ENCODE data around the gene HPD.

Gene HPD

DNA sequence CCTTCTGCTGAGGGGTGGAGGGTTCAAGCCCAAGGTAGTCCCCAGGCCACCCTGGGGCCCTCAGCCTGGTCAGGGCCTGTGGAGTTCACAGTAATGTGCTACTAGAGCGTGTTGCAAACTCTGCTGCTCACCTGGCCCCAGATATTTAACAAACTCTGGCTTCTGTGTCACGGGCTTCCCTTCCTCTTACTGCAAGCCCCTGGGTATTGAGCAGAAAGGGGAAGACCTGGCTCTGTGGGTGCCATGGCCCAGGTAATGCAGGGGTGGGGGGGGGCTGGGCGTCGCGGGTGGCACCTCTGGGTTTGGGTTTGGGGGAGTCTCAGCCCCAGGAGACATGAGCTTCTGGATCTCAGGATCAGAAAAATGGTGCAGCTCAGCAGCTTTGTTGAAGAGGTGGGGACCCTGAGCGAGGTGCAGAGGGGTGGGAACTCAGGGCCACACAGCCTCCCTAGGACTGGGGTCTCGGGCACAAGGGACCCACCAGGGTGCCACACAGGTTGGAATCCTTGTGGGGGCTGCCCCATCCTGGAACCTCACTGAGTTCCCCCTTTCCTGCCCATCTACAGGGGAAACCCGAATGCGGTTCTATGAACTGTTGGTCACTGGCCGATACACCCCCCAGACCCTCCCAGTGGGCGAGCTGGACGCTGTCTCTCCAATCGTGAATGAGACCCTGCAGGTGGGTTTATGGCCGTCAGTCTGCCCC lies 50.9 kb downstream of the HPD start:
- Histone ChIP-seq H3K9me3 (ENCODE audit: control insufficient read depth in 1 of 2, low read length in 2 of 2) (no peaks in the 10 kb centered on the region), H3K27ac (ENCODE audit: low read length) (no peak overlapping the region), H3K36me3 (ENCODE audit: control insufficient read depth in 1 of 2, insufficient read depth in 2 of 2, low read length in 2 of 2) (peaks cover 17 to 22% of the 10 kb centered on the region in 2 donors), H3K4me1 (ENCODE audit: control insufficient read depth in 1 of 2, insufficient read depth in 2 of 2, low read length in 2 of 2) (peaks cover 20 to 50% of the 10 kb centered on the region in 2 donors), H3K4me3 (ENCODE audit: low read depth in 1 of 2, low read length in 2 of 2) (no peak overlapping the region), H3K27me3 (ENCODE audit: low read depth, low read length) (no peaks in the 10 kb centered on the region)

DNA sequence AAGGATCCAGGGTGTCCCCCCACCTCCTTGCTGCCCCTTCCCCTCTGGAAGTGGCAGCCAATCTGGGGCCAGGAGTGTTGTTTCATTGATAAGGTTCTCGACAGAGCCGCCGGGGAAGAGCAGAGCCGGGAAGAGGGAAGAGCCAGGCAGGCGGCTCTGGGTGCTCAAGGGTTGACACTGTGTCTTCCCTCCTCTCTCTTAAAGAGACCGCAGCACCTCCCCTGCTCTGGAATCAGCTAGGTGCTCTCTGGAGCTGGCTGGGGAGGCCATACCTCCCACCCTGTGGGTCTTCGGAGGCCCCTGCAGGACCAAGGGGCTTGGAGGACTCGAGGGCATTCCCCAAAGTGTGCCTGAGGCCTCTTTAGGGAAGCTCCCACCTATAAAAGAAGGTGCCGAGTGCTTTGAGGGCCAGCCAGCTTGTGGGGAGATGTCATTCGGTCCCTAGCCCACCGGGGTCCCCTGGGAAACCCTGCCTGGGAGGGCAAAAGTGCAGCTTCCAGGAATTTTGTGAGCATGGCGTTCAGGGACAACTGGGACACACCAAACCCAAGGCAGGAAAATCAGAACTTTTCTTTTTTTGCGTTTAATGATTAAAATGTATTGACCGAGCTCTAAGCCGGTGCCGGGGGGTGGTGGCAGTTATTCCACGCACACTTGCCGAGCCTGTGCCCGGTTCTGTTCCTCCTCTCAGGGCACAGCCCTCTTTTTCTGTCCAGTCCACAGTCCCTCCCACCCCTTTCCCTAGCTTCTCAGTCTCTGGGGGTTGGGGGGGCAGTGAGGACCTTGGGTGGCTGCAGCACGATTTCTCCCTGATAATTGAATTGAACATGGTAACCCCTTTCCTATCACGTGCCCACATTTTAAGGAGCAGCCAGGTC lies 51.9 kb downstream of the HPD start:
- H3K27ac ChIP-seq (ENCODE audit: low read length), result peak overlapping the region; percentile 51
- peak overlapping the region; percentile 63 to 80 for H3K4me3 ChIP-seq (ENCODE audit: low read depth in 1 of 2, low read length in 2 of 2)
- H3K27me3 ChIP-seq (ENCODE audit: low read depth, low read length), result no peaks in the 10 kb centered on the region
- peaks cover 17 to 26% of the 10 kb centered on the region in 2 donors for H3K36me3 ChIP-seq (ENCODE audit: control insufficient read depth in 1 of 2, insufficient read depth in 2 of 2, low read length in 2 of 2)
- H3K9me3 ChIP-seq (ENCODE audit: control insufficient read depth in 1 of 2, low read length in 2 of 2), result no peaks in the 10 kb centered on the region
- peaks cover 20 to 42% of the 10 kb centered on the region in 2 donors for H3K4me1 ChIP-seq (ENCODE audit: control insufficient read depth in 1 of 2, insufficient read depth in 2 of 2, low read length in 2 of 2)

- peak overlapping the region; percentile 51 for H3K27ac ChIP-seq (ENCODE audit: low read length)
- H3K36me3 ChIP-seq (ENCODE audit: control insufficient read depth in 1 of 2, insufficient read depth in 2 of 2, low read length in 2 of 2), result peaks cover 17 to 27% of the 10 kb centered on the region in 2 donors
- peaks cover 16 to 35% of the 10 kb centered on the region in 2 donors for H3K4me1 ChIP-seq (ENCODE audit: control insufficient read depth in 1 of 2, insufficient read depth in 2 of 2, low read length in 2 of 2)
- peak overlapping the region; percentile 63 to 80 for H3K4me3 ChIP-seq (ENCODE audit: low read depth in 1 of 2, low read length in 2 of 2)
- H3K27me3 ChIP-seq (ENCODE audit: low read depth, low read length), result no peaks in the 10 kb centered on the region
- no peaks in the 10 kb centered on the region for H3K9me3 ChIP-seq (ENCODE audit: control insufficient read depth in 1 of 2, low read length in 2 of 2)
Observed at GRCh38 chr12:121806009-121806545, 52.6 kb downstream of the HPD start.

DNA sequence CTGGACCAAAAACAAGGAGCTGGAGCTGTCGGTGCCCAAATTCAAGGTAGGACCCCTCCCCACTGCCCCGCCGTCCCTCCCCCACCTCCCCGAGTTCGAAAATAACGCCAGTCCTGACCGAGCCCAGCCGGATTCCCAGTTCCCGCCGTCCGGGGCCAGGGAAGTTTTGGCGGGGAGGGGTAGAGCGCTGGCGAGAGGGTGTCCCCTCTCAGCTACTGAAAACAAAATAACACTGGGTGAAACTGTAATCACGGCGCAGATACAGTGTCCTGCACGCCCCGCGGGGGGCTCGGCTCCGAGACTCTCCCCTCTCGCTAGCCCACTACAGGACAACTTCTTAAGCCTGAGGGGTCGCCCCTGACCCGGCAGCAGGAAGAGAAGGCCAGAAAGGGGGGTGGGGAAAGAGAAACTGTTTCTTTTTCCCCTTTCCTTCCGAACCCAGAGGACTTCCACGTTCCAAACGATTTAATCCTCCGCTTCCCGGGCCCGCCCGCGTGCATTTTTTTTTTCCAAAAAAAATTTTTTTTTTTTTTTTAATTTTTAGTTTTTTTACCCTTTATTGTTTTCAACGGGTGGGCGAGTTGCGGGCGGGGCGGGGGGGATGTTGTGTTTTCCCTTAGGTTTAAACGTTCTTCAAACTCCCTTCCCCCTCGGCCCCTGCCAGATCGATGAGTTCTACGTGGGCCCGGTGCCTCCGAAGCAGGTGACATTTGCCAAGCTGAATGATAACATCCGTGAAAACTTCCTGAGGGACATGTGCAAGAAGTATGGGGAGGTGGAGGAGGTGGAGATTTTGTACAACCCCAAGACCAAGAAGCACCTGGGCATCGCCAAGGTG lies 53.3 kb downstream of the HPD start:
- Histone ChIP-seq H3K27ac (ENCODE audit: low read length) (peak overlapping the region; percentile 31), H3K27me3 (ENCODE audit: low read depth, low read length) (no peaks in the 10 kb centered on the region), H3K9me3 (ENCODE audit: control insufficient read depth in 1 of 2, low read length in 2 of 2) (no peaks in the 10 kb centered on the region), H3K4me1 (ENCODE audit: control insufficient read depth in 1 of 2, insufficient read depth in 2 of 2, low read length in 2 of 2) (peaks cover 12 to 28% of the 10 kb centered on the region in 2 donors), H3K4me3 (ENCODE audit: low read depth in 1 of 2, low read length in 2 of 2) (peak overlapping the region; percentile 63 to 80), H3K36me3 (ENCODE audit: control insufficient read depth in 1 of 2, insufficient read depth in 2 of 2, low read length in 2 of 2) (peaks cover 11 to 25% of the 10 kb centered on the region in 2 donors)

GRCh38 chr12:121804417-121805111 lies 54.1 kb downstream of the HPD start:
- Histone ChIP-seq H3K27ac (ENCODE audit: low read length) (peak overlapping the region; percentile 31), H3K36me3 (ENCODE audit: control insufficient read depth in 1 of 2, insufficient read depth in 2 of 2, low read length in 2 of 2) (peaks cover 10 to 16% of the 10 kb centered on the region in 2 donors), H3K9me3 (ENCODE audit: control insufficient read depth in 1 of 2, low read length in 2 of 2) (no peaks in the 10 kb centered on the region), H3K27me3 (ENCODE audit: low read depth, low read length) (no peaks in the 10 kb centered on the region), H3K4me3 (ENCODE audit: low read depth in 1 of 2, low read length in 2 of 2) (peak overlapping the region; percentile 59 to 80), H3K4me1 (ENCODE audit: control insufficient read depth in 1 of 2, insufficient read depth in 2 of 2, low read length in 2 of 2) (peaks cover 12 to 21% of the 10 kb centered on the region in 2 donors)

GRCh38 chr12:121803861-121804416 lies 54.7 kb downstream of the HPD start, which contains the start of gene SETD1B:
SETD1B (plus strand) TSS chr12:121804009; CDS start chr12:121804738, 729 bp downstream.
- Histone ChIP-seq H3K4me3 (ENCODE audit: low read depth in 1 of 2, low read length in 2 of 2) (peak within 1 kb of the TSS; percentile 80 to 82), H3K9me3 (ENCODE audit: control insufficient read depth in 1 of 2, low read length in 2 of 2) (no peaks in the 10 kb centered on the region), H3K27ac (ENCODE audit: low read length) (peak within 1 kb of the TSS; percentile 99), H3K27me3 (ENCODE audit: low read depth, low read length) (no peaks in the 10 kb centered on the region), H3K4me1 (ENCODE audit: control insufficient read depth in 1 of 2, insufficient read depth in 2 of 2, low read length in 2 of 2) (peaks cover 15 to 23% of the 10 kb centered on the region in 2 donors), H3K36me3 (ENCODE audit: control insufficient read depth in 1 of 2, insufficient read depth in 2 of 2, low read length in 2 of 2) (peaks cover 3 to 10% of the 10 kb centered on the region in 2 donors)

DNA sequence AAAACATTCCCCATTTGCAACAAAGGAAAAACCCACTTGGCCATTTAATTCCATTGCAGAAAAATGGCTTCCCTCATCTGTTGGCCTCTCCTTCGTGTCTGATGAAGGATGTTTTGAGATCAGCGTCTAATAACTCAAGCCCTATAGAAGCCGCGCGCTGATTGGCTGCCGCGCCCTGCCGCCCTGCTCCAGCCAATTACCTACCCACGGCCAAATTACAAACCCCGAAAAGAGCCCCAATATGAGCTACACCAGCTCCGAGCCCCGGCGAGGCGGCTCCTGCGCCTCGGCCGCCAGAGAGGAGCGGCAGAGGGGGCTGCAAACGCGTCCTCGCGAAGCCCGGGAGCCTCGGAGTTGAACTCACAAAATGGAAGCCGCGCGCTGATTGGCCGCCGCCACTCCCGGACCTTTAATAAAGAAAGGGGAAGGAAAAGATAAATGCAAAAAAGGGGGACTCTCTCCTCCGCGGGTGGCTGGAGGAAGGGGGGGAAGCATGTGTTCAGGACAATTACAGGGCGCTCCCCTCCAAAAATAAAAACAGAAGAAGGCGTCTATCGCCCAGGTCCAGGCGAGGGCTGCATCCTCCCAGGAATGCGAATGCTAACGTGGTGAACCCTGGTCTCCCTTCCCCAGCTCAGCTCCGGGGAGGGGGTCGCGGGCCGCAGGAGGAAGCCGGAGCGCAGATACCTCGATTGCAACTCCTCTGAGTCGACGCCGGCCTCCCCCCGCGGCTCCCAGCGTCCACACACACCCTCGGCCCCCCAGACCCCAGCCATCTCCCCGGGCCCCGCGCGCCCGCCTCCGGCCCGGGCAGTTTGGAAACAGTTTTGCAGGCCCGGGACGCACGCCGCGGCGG lies 55.6 kb downstream of the HPD start:
- Histone ChIP-seq H3K27ac (ENCODE audit: low read length) (peak overlapping the region; percentile 99), H3K27me3 (ENCODE audit: low read depth, low read length) (no peaks in the 10 kb centered on the region), H3K9me3 (ENCODE audit: control insufficient read depth in 1 of 2, low read length in 2 of 2) (no peaks in the 10 kb centered on the region), H3K4me1 (ENCODE audit: control insufficient read depth in 1 of 2, insufficient read depth in 2 of 2, low read length in 2 of 2) (peaks cover 24 to 32% of the 10 kb centered on the region in 2 donors), H3K36me3 (ENCODE audit: control insufficient read depth in 1 of 2, insufficient read depth in 2 of 2, low read length in 2 of 2) (peaks cover 2 to 10% of the 10 kb centered on the region in 2 donors), H3K4me3 (ENCODE audit: low read depth in 1 of 2, low read length in 2 of 2) (peak overlapping the region; percentile 78 to 82)

- H3K4me3 ChIP-seq (ENCODE audit: low read depth in 1 of 2, low read length in 2 of 2), result peak overlapping the region; percentile 78 to 82
- peak overlapping the region; percentile 99 for H3K27ac ChIP-seq (ENCODE audit: low read length)
- no peaks in the 10 kb centered on the region for H3K9me3 ChIP-seq (ENCODE audit: control insufficient read depth in 1 of 2, low read length in 2 of 2)
- no peaks in the 10 kb centered on the region for H3K27me3 ChIP-seq (ENCODE audit: low read depth, low read length)
- peaks cover 30 to 36% of the 10 kb centered on the region in 2 donors for H3K4me1 ChIP-seq (ENCODE audit: control insufficient read depth in 1 of 2, insufficient read depth in 2 of 2, low read length in 2 of 2)
- H3K36me3 ChIP-seq (ENCODE audit: control insufficient read depth in 1 of 2, insufficient read depth in 2 of 2, low read length in 2 of 2), result peaks cover 0 to 10% of the 10 kb centered on the region in 2 donors
Observed at GRCh38 chr12:121802485-121802842, 56.2 kb downstream of the HPD start.

GRCh38 chr12:121801595-121802484 lies 56.8 kb downstream of the HPD start:
- peak overlapping the region; percentile 78 to 82 for H3K4me3 ChIP-seq (ENCODE audit: low read depth in 1 of 2, low read length in 2 of 2)
- peak overlapping the region; percentile 99 for H3K27ac ChIP-seq (ENCODE audit: low read length)
- H3K36me3 ChIP-seq (ENCODE audit: control insufficient read depth in 1 of 2, insufficient read depth in 2 of 2, low read length in 2 of 2), result peaks cover 0 to 10% of the 10 kb centered on the region in 2 donors
- peaks cover 32 to 36% of the 10 kb centered on the region in 2 donors for H3K4me1 ChIP-seq (ENCODE audit: control insufficient read depth in 1 of 2, insufficient read depth in 2 of 2, low read length in 2 of 2)
- H3K27me3 ChIP-seq (ENCODE audit: low read depth, low read length), result no peaks in the 10 kb centered on the region
- H3K9me3 ChIP-seq (ENCODE audit: control insufficient read depth in 1 of 2, low read length in 2 of 2), result no peaks in the 10 kb centered on the region
